Measurements from ENCODE around the gene KCNA2.

DNA sequence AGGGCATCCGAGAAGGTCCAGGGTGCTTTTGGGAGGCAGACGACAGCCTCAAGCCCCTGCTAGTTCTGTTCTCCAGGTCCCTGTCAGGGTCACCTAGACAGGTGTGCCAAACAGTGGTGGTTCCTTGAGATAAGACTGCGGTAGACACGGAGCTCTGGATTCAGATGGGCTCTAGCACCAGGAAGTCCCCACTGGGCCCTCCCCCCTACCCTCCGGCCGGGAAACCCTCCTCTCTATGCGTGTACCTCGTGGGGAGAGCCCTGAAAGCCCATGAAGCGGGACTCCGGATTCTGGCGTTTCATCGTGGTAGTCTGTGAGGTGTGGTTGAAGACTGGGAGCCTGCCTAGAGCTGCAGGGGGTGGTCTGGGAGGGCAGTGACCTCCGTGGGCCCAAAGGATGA is 2.1 kb upstream of the KCNA2 start:
- TF ChIP-seq, protein P1, sequence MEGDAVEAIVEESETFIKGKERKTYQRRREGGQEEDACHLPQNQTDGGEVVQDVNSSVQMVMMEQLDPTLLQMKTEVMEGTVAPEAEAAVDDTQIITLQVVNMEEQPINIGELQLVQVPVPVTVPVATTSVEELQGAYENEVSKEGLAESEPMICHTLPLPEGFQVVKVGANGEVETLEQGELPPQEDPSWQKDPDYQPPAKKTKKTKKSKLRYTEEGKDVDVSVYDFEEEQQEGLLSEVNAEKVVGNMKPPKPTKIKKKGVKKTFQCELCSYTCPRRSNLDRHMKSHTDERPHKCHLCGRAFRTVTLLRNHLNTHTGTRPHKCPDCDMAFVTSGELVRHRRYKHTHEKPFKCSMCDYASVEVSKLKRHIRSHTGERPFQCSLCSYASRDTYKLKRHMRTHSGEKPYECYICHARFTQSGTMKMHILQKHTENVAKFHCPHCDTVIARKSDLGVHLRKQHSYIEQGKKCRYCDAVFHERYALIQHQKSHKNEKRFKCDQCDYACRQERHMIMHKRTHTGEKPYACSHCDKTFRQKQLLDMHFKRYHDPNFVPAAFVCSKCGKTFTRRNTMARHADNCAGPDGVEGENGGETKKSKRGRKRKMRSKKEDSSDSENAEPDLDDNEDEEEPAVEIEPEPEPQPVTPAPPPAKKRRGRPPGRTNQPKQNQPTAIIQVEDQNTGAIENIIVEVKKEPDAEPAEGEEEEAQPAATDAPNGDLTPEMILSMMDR (tag by site-specific recombination; IDR thresholded peaks at IDR 0.05), result no peak
- no peak for TF ChIP-seq ZNF776 (tag by site-specific recombination; IDR thresholded peaks at IDR 0.05; ENCODE audit: borderline replicate concordance)
- no peak for TF ChIP-seq ZIC2 (tag by site-specific recombination; IDR thresholded peaks at IDR 0.05)
- TF ChIP-seq ZBTB17 (tag by site-specific recombination; IDR thresholded peaks at IDR 0.05), result no peak
- no peak for TF ChIP-seq ZFP41 (tag by site-specific recombination; IDR thresholded peaks at IDR 0.05; ENCODE audit: borderline replicate concordance)
- no peak for TF ChIP-seq KLF10 (tag by site-specific recombination; IDR thresholded peaks at IDR 0.05)
- TF ChIP-seq ZNF830 (tag by site-specific recombination; IDR thresholded peaks at IDR 0.05; ENCODE audit: low read depth), result no peak
- no peak for TF ChIP-seq ZSCAN16 (tag by site-specific recombination; IDR thresholded peaks at IDR 0.05)
- TF ChIP-seq ZNF394 (tag by site-specific recombination; IDR thresholded peaks at IDR 0.05; ENCODE audit: borderline replicate concordance), result no peak
- no peak for TF ChIP-seq ZBTB21 (tag by site-specific recombination; IDR thresholded peaks at IDR 0.05)
- TF ChIP-seq, protein P2, sequence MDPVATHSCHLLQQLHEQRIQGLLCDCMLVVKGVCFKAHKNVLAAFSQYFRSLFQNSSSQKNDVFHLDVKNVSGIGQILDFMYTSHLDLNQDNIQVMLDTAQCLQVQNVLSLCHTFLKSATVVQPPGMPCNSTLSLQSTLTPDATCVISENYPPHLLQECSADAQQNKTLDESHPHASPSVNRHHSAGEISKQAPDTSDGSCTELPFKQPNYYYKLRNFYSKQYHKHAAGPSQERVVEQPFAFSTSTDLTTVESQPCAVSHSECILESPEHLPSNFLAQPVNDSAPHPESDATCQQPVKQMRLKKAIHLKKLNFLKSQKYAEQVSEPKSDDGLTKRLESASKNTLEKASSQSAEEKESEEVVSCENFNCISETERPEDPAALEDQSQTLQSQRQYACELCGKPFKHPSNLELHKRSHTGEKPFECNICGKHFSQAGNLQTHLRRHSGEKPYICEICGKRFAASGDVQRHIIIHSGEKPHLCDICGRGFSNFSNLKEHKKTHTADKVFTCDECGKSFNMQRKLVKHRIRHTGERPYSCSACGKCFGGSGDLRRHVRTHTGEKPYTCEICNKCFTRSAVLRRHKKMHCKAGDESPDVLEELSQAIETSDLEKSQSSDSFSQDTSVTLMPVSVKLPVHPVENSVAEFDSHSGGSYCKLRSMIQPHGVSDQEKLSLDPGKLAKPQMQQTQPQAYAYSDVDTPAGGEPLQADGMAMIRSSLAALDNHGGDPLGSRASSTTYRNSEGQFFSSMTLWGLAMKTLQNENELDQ (tag by site-specific recombination; IDR thresholded peaks at IDR 0.05; ENCODE audit: low read depth), result no peak
- TF ChIP-seq ZNF843 (tag by site-specific recombination; IDR thresholded peaks at IDR 0.05), result no peak
- TF ChIP-seq ZNF391 (tag by site-specific recombination; IDR thresholded peaks at IDR 0.05; ENCODE audit: borderline replicate concordance, low read depth), result no peak
- TF ChIP-seq ZNF501 (tag by site-specific recombination; IDR thresholded peaks at IDR 0.05), result no peak
